ENCODE measurements around the gene SMCO2.

- no peak for TF ChIP-seq CTCF (IDR thresholded peaks at IDR 0.05 in 8 of 11, conservative IDR thresholded peaks at IDR 0.05 in 3 of 11)
- no peak for TF ChIP-seq POLR2AphosphoS5 (IDR thresholded peaks at IDR 0.05)
- no peak for TF ChIP-seq POLR2A (IDR thresholded peaks at IDR 0.05)
These were observed 27.8 kb downstream of the SMCO2 start for GRCh38 chr12:27474344-27474743.
